GM19395 (cell line): ENCODE results near the gene UXS1.

ENCODE experiments used
- ATAC-seq: cut with Tn5 transposase; IDR thresholded peaks from one replicate; pipeline ENCODE4 v1.9.1; 2021; ENCODE audit warnings: mild to moderate bottlenecking, moderate library complexity; ENCODE audit not compliant: unreplicated experiment

UXS1 gene

GRCh38 chr2:106054880-106055655 is 139.0 kb downstream of the UXS1 start:
- ATAC-seq: no peak

- no peak for ATAC-seq
Measured at GRCh38 chr2:106054321-106054720, 139.8 kb downstream of the UXS1 start.

DNA sequence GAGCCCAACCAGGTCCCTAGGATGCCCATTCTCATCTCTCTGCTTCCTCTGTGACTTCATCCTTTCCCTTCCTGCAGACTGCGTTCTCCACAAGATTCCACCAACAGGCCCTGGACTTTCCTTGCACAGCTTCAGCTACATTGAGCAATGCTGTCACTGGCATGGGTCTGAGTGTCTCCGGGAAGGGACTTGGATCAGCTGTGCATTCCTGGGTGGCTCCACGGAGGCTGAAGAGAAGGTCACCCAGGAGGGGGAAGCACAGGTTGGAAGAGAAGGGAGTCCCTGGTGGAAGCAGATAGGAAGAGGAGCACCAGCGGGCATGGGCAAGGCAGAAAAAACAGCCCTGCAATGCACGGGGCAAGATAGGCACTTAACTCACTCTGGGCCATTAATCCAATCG is 140.5 kb downstream of the UXS1 start:
- no peak for ATAC-seq

GRCh38 chr2:106053116-106053515 is 141.0 kb downstream of the UXS1 start:
- no peak for ATAC-seq

GRCh38 chr2:106044859-106045258 is 149.2 kb downstream of the UXS1 start:
- ATAC-seq: no peak

- ATAC-seq: no peak
Measured at GRCh38 chr2:106044021-106044420, 150.1 kb downstream of the UXS1 start.
